Endothelial cell of umbilical vein (primary cell): ENCODE results near the gene GAB2. TPM values are rescaled to one million over a fixed set of nuclear protein-coding genes. Genes with fewer than 3 reads are reported as not detected.

Source experiments
- BruUV-seq: library from RNA; stranded (reverse); fragments of 400-500 nt; replicated peaks from 2 replicates; lab custom pipeline; 2021; lab: Mats Ljungman, UMichigan
- CTCF ChIA-PET: fragments of 300-600, 350-600 bp; sonication (Branson Sonifier 250); formaldehyde crosslinking; loops from one replicate; lab custom pipeline; 2021; ENCODE audit warnings: antibody characterized with exemption, inconsistent platforms; lab: Charles Lee
- POLR2A ChIA-PET: fragments of 300-600, 350-600 bp; sonication (Branson Sonifier 250); formaldehyde crosslinking; loops from one replicate; lab custom pipeline; 2021; ENCODE audit warnings: antibody characterized with exemption, inconsistent platforms; lab: Charles Lee
- DNase-seq: peaks from one replicate; pipeline ENCODE4 v3.0.0-alpha.2; 2011; ENCODE audit warnings: low read depth, low spot score
- FAIRE-seq: peaks from 2 replicates; lab custom pipeline; 2011; peaks lifted over from hg19 to GRCh38; lab: Jason Lieb, UNC
- H2AFZ ChIP-seq: 2 replicates; pipeline ENCODE4 v1.6.0; 2012; ENCODE audit warnings: low read depth, low read length, control low read depth, inconsistent platforms
- H3K27ac ChIP-seq: 2 replicates; pipeline ENCODE4 v1.5.1; 2011; ENCODE audit warnings: low read depth, mild to moderate bottlenecking, control low read depth, low read length, moderate library complexity; ENCODE audit not compliant: insufficient read depth
- H3K27me3 ChIP-seq, 2 experiments: 2 replicates each; pipeline versions ENCODE4 v1.6.0 to v1.6.1; 2011; ENCODE audit warnings: low read length in 2 of 2, mixed read lengths in 1 of 2; ENCODE audit not compliant: control insufficient read depth in 2 of 2, insufficient read depth in 2 of 2
- H3K36me3 ChIP-seq, 2 experiments: 2 replicates in 1 of 2; 3 replicates in 1 of 2; pipeline ENCODE4 v1.5.1; 2011; ENCODE audit warnings: low read length in 2 of 2, mild to moderate bottlenecking in 1 of 2, moderate library complexity in 1 of 2; ENCODE audit not compliant: control insufficient read depth in 2 of 2, insufficient read depth in 2 of 2; ENCODE audit errors: extremely low read depth in 1 of 2
- H3K4me1 ChIP-seq: 3 replicates; pipeline ENCODE4 v1.5.1; 2011; ENCODE audit warnings: mild to moderate bottlenecking, low read length; ENCODE audit not compliant: control insufficient read depth, insufficient read depth; ENCODE audit errors: extremely low read depth
- H3K4me2 ChIP-seq: 2 replicates; pipeline ENCODE4 v1.6.1; 2011; ENCODE audit warnings: low read length, control low read depth, mixed read lengths; ENCODE audit not compliant: insufficient read depth
- H3K4me3 ChIP-seq, 3 experiments: fragments of 200-600 bp in 1 of 3; sonication (generic), shearing (Covaris generic) in 1 of 3; replicated peaks in 1 of 3; 2 replicates each; pipeline ENCODE4 v1.5.1; 2011 to 2016; ENCODE audit warnings: control low read depth in 3 of 3, low read length in 3 of 3, mild to moderate bottlenecking in 2 of 3, inconsistent platforms in 1 of 3, low read depth in 1 of 3, moderate library complexity in 1 of 3; ENCODE audit not compliant: insufficient read depth in 1 of 3
- H3K79me2 ChIP-seq: 2 replicates; pipeline ENCODE4 v1.6.0; 2012; ENCODE audit warnings: low read length, inconsistent platforms; ENCODE audit not compliant: control insufficient read depth, insufficient read depth
- H3K9ac ChIP-seq: replicated peaks from 2 replicates; pipeline ENCODE3; 2011; ENCODE audit warnings: low read length, control low read depth; ENCODE audit not compliant: insufficient read depth; ENCODE audit errors: extremely low read depth
- H3K9me1 ChIP-seq: replicated peaks from 3 replicates; pipeline ENCODE4 v1.6.0; 2011; ENCODE audit warnings: mild to moderate bottlenecking, low read length; ENCODE audit not compliant: control insufficient read depth, insufficient read depth; ENCODE audit errors: extremely low read depth
- H3K9me3 ChIP-seq: replicated peaks from 2 replicates; pipeline ENCODE4 v1.5.1; 2012; ENCODE audit warnings: low read length, inconsistent platforms; ENCODE audit not compliant: control insufficient read depth, insufficient read depth
- H4K20me1 ChIP-seq: replicated peaks from 2 replicates; pipeline ENCODE3; 2011; ENCODE audit warnings: mild to moderate bottlenecking, low read length; ENCODE audit not compliant: control insufficient read depth, insufficient read depth; ENCODE audit errors: extremely low read depth
- CTCF ChIP-seq, 2 donors: IDR thresholded peaks; 1 replicate in 1 of 2; 2 replicates in 1 of 2; pipeline ENCODE4 v1.5.1; 2011; ENCODE audit warnings: low read length in 2 of 2, mild to moderate bottlenecking in 2 of 2, moderate library complexity in 2 of 2, control low read depth in 1 of 2, inconsistent platforms in 1 of 2, low read depth in 1 of 2; ENCODE audit not compliant: insufficient read depth in 1 of 2; ENCODE audit errors: extremely low read depth in 1 of 2
- EZH2 ChIP-seq: IDR thresholded peaks from 2 replicates; pipeline ENCODE4 v1.6.1; 2012; ENCODE audit warnings: borderline replicate concordance, low read depth, mild to moderate bottlenecking, moderate library complexity, low read length, inconsistent platforms; ENCODE audit not compliant: severe bottlenecking
- FOS ChIP-seq: IDR thresholded peaks from 2 replicates; pipeline ENCODE4 v1.6.1; 2011; ENCODE audit warnings: mild to moderate bottlenecking, low read length, moderate library complexity, borderline replicate concordance; ENCODE audit not compliant: insufficient read depth
- GATA2 ChIP-seq: IDR thresholded peaks from 2 replicates; pipeline ENCODE4 v1.7.0; 2011; ENCODE audit warnings: low read depth, mild to moderate bottlenecking, moderate library complexity, mixed read lengths, low read length; ENCODE audit not compliant: insufficient read length, insufficient read depth
- JUN ChIP-seq: IDR thresholded peaks from 2 replicates; pipeline ENCODE4 v1.6.1; 2011; ENCODE audit warnings: borderline replicate concordance, low read depth; ENCODE audit not compliant: insufficient read length, insufficient read depth
- MAX ChIP-seq: IDR thresholded peaks from 2 replicates; pipeline ENCODE4 v1.6.1; 2011; ENCODE audit not compliant: insufficient read depth, insufficient read length
- MYC ChIP-seq: IDR thresholded peaks from one replicate; pipeline ENCODE4 v1.6.1; 2011; ENCODE audit warnings: mild to moderate bottlenecking, low read depth, low read length
- POLR2A ChIP-seq: IDR thresholded peaks from 2 replicates; pipeline ENCODE4 v1.6.1; 2012; ENCODE audit warnings: low read depth, mild to moderate bottlenecking, control low read depth, low read length
- POLR2AphosphoS5 ChIP-seq: IDR thresholded peaks from 2 replicates; pipeline ENCODE4 v1.6.1; 2012; ENCODE audit warnings: low read depth, mild to moderate bottlenecking, control low read depth, low read length, moderate library complexity; ENCODE audit not compliant: insufficient read depth
- dilution Hi-C: fragments of 300-500 bp; cut with MboI; formaldehyde crosslinking; loops from one replicate; pipeline ENCODE4 v1.15.0; 2019; ENCODE audit warnings: low sequenced_read_pairs; ENCODE audit not compliant: extremely low pct_ligation_motif_present
- intact Hi-C: fragments of 100-400 bp; cut with micrococcal nuclease; formaldehyde crosslinking; loops from one replicate; pipeline ENCODE4 v1.10.0; 2022
- polyA plus RNA-seq, 4 experiments: library from polyadenylated mRNA; depleted of rRNA in 3 of 4; stranded (reverse) in 3 of 4; unstranded in 1 of 4; fragments of >200 nt; gene quantifications; 2 replicates each; pipeline versions ENCODE4 v1.2.1 to v1.2.3, GENCODE V29; 2011 to 2012; ENCODE audit warnings: missing spikeins in 1 of 4
- total RNA-seq: library from RNA; stranded (reverse); gene quantifications from 2 replicates; pipeline ENCODE4 v1.2.3, GENCODE V29; 2021

GAB2 gene
- total and polyA plus RNA-seq, 2 donors (not counting 3 experiments of a cell fraction or from before 2014, with no cell fraction given) = 19.6 to 39.6 TPM

- Histone ChIP-seq H3K79me2 (peaks cover 77% of the 10 kb centered on the region), H3K9me1 (no peaks in the 10 kb centered on the region), H2AFZ (no peak overlapping the region), H3K9ac (no peak overlapping the region), H3K4me1 (no peaks in the 10 kb centered on the region), H3K27me3 (no peaks in the 10 kb centered on the region), H4K20me1 (peaks cover 14% of the 10 kb centered on the region), H3K27ac (no peak overlapping the region), H3K4me2 (no peak overlapping the region), H3K4me3 (no peak overlapping the region), H3K9me3 (no peaks in the 10 kb centered on the region), H3K36me3 (no peaks in the 10 kb centered on the region)
- dilution Hi-C loops (no loop called here), intact Hi-C loops (no loop called here)
- no peak for DNase-seq
- POLR2A ChIA-PET = no interaction called here
- CTCF ChIA-PET = interaction anchor here (1.0 to 3.1 kb wide), 4 partner anchors 17 to 171 kb away, joined by 3 to 10 read pairs (median 4); no protein-coding TSS in a partner anchor
- FAIRE-seq = no peak
- no TSS peak for BruUV-seq
- no peak for TF ChIP-seq CTCF (IDR thresholded peaks at IDR 0.05; ENCODE audit: extremely low read depth in 1 of 2, insufficient read depth in 1 of 2, low read depth in 1 of 2, low read length in 2 of 2)
- TF ChIP-seq POLR2AphosphoS5 = no peak
- TF ChIP-seq MAX = no peak
- no peak for TF ChIP-seq FOS
- no peak for TF ChIP-seq GATA2
- TF ChIP-seq JUN = no peak
- no peak for TF ChIP-seq EZH2
- no peak for TF ChIP-seq POLR2A
- no peak for TF ChIP-seq MYC
Observed at GRCh38 chr11:78399136-78399535, 18.5 kb downstream of the GAB2 start.
